Lower lobe of right lung (tissue), 2 donors: Measurements from ENCODE around the gene MICAL2. TPM values are rescaled to one million over a fixed set of nuclear protein-coding genes. Genes with fewer than 3 reads are reported as not detected.

Source experiments
- ATAC-seq, 2 donors: fragments of 200-7000 bp; cut with Tn5 transposase; one replicate each; pipeline ENCODE4 v1.9.1; 2020 to 2022; ENCODE audit warnings: mild to moderate bottlenecking in 2 of 2, moderate library complexity in 2 of 2
- DNase-seq: peaks from one replicate; pipeline ENCODE4 v3.0.0-alpha.2; 2020
- H3K27ac ChIP-seq: fragments of 200-600 bp; one replicate; pipeline ENCODE4 v1.8.0; 2022
- H3K27me3 ChIP-seq: fragments of 200-600 bp; one replicate; pipeline ENCODE4 v1.8.0; 2022; ENCODE audit warnings: low read depth
- H3K36me3 ChIP-seq: fragments of 200-600 bp; one replicate; pipeline ENCODE4 v1.8.0; 2022; ENCODE audit warnings: mild to moderate bottlenecking
- H3K4me1 ChIP-seq: fragments of 200-600 bp; one replicate; pipeline ENCODE4 v1.8.0; 2022
- H3K4me3 ChIP-seq: fragments of 200-600 bp; one replicate; pipeline ENCODE4 v1.8.0; 2022; ENCODE audit warnings: mild to moderate bottlenecking
- H3K9me3 ChIP-seq: fragments of 200-600 bp; one replicate; pipeline ENCODE4 v1.8.0; 2022
- intact Hi-C: fragments of 100-400 bp; cut with DNase I; formaldehyde crosslinking; loops from one replicate; pipeline ENCODE4 v1.11.0; 2022
- total RNA-seq: library from RNA; stranded (reverse); fragmentation: NEBNext Ultra II Directional; extraction: Animal tissue kit (Norgen Biotek cat#: 25700); gene quantifications from one replicate; pipeline ENCODE4 v1.2.1, GENCODE V29; 2021
- TF ChIP-seq, protein P1 (sequence below): fragments of 200-600 bp; IDR thresholded peaks from one replicate; pipeline ENCODE4 v1.8.0; 2022; ENCODE audit warnings: antibody characterized with exemption, mild to moderate bottlenecking
- donor health status: DM: no; HTN: yes; CAD: no; lungs with severe emphysema.

The MICAL2 gene
- total RNA-seq, 1 donor from 2014 or later: 127 TPM

DNA sequence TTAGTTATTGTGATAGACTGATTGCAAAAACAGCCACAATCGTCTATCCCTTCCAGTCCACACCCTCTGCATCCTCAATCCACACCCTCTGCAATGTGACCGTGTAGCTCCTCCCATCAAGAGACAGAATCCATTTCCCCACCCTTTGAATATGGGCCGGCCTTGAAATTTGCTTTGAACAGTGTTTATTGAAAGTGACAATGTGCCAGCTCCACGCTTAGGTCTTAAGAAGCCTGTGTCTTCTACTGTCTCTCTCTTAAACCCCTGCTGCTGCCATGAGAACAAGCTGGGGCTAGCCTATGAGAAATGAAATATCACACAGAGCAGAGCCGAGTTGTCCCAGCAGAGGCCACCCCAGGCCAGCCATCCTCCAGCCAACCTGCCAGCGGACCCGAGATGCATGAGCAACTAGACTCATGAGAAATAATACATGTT lies 22.3 kb upstream of the MICAL2 start:
- Histone ChIP-seq H3K27ac (peak overlapping the region; percentile 82), H3K4me1 (peaks cover 70% of the 10 kb centered on the region), H3K27me3 (no peaks in the 10 kb centered on the region), H3K4me3 (no peak overlapping the region), H3K9me3 (no peaks in the 10 kb centered on the region), H3K36me3 (no peaks in the 10 kb centered on the region)
- ATAC-seq (peak in 1 of 2 donors; percentile 14), DNase-seq (no peak)
- intact Hi-C loops: no loop called here
- TF ChIP-seq, protein P1, sequence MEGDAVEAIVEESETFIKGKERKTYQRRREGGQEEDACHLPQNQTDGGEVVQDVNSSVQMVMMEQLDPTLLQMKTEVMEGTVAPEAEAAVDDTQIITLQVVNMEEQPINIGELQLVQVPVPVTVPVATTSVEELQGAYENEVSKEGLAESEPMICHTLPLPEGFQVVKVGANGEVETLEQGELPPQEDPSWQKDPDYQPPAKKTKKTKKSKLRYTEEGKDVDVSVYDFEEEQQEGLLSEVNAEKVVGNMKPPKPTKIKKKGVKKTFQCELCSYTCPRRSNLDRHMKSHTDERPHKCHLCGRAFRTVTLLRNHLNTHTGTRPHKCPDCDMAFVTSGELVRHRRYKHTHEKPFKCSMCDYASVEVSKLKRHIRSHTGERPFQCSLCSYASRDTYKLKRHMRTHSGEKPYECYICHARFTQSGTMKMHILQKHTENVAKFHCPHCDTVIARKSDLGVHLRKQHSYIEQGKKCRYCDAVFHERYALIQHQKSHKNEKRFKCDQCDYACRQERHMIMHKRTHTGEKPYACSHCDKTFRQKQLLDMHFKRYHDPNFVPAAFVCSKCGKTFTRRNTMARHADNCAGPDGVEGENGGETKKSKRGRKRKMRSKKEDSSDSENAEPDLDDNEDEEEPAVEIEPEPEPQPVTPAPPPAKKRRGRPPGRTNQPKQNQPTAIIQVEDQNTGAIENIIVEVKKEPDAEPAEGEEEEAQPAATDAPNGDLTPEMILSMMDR: no peak

- DNase-seq: no peak
- Histone ChIP-seq H3K27ac (peak overlapping the region; percentile 90), H3K4me3 (no peak overlapping the region), H3K4me1 (peaks cover 70% of the 10 kb centered on the region), H3K27me3 (no peaks in the 10 kb centered on the region), H3K9me3 (no peaks in the 10 kb centered on the region), H3K36me3 (no peaks in the 10 kb centered on the region)
- TF ChIP-seq, protein P1: no peak
- intact Hi-C loops: no loop called here
- no peak for ATAC-seq
Measured at GRCh38 chr11:12088531-12088930, 21.9 kb upstream of the MICAL2 start.

GRCh38 chr11:12089041-12089440 lies 21.3 kb upstream of the MICAL2 start:
- H3K27me3 ChIP-seq: no peaks in the 10 kb centered on the region
- no peak for ATAC-seq
- peak overlapping the region; percentile 90 for H3K27ac ChIP-seq
- intact Hi-C loops: no loop called here
- DNase-seq: no peak
- no peaks in the 10 kb centered on the region for H3K36me3 ChIP-seq
- H3K4me3 ChIP-seq: no peak overlapping the region
- H3K4me1 ChIP-seq: peaks cover 70% of the 10 kb centered on the region
- no peaks in the 10 kb centered on the region for H3K9me3 ChIP-seq
- TF ChIP-seq, protein P1: no peak

GRCh38 chr11:12089473-12089872 lies 20.9 kb upstream of the MICAL2 start:
- peaks cover 70% of the 10 kb centered on the region for H3K4me1 ChIP-seq
- no peak overlapping the region for H3K4me3 ChIP-seq
- no peak for DNase-seq
- no peaks in the 10 kb centered on the region for H3K36me3 ChIP-seq
- no peaks in the 10 kb centered on the region for H3K27me3 ChIP-seq
- intact Hi-C loops: no loop called here
- H3K9me3 ChIP-seq: no peaks in the 10 kb centered on the region
- no peak for ATAC-seq
- TF ChIP-seq, protein P1: no peak
- peak overlapping the region; percentile 90 for H3K27ac ChIP-seq

GRCh38 chr11:12090061-12090591 lies 20.3 kb upstream of the MICAL2 start:
- TF ChIP-seq, protein P1: no peak
- ATAC-seq (peak; percentile 1 to 6), DNase-seq (peak; percentile 54)
- no peaks in the 10 kb centered on the region for H3K27me3 ChIP-seq
- H3K36me3 ChIP-seq: no peaks in the 10 kb centered on the region
- no peaks in the 10 kb centered on the region for H3K9me3 ChIP-seq
- no peak overlapping the region for H3K4me3 ChIP-seq
- H3K27ac ChIP-seq: peak overlapping the region; percentile 90
- H3K4me1 ChIP-seq: peaks cover 75% of the 10 kb centered on the region
- intact Hi-C loops: no loop called here
